ENCODE measurements around the gene CLCF1. TPM values are rescaled to one million over a fixed set of nuclear protein-coding genes. Genes with fewer than 3 reads are reported as not detected.

The CLCF1 gene
- 1.2 and 1.5 TPM in 2 replicates for total RNA-seq

DNA sequence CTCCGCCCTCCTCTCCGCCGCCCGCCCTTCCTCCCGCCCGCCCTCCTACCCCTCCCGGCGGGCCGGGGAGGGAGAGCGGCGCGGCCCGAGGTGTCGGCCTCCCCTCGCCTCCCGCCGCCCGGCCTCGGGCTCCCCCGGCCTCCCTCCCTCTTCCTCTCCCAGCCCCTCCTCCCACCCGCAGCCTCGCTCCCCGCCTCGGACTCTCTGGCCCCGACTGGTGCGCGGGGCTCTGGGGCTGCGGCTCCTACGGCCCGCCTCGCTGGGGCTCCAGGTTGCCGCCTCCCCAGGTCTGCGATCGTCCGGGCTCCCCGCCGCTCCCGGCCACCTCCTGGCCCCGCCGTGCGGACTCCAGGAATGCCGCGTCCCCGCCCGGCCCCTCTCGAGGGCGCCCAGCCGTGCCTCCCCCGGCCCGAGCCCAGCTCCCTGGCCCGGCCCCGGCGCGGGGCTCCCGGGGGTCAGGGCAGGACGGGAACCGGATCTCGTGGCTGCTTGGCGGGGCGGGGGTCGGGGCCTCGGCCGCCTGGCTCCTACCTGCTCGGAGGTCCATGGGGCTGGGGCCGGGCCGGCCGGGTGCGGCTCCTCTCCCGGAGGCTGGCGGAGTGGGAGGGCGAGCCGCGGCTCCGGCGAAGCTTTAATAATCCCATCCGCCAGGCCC, at the start of gene CLCF1:
CLCF1 (minus strand) TSS at position 606 of the 655 bp plus-strand sequence; CDS start at position 547, 59 bp downstream.
- DNase-seq (ENCODE audit: low read depth in 2 of 2): peak; percentile 67 to 77

GRCh38 chr11:67422891-67423290, 49.5 kb upstream of the CLCF1 start:
- DNase-seq (ENCODE audit: low read depth in 2 of 2): no peak

DNA sequence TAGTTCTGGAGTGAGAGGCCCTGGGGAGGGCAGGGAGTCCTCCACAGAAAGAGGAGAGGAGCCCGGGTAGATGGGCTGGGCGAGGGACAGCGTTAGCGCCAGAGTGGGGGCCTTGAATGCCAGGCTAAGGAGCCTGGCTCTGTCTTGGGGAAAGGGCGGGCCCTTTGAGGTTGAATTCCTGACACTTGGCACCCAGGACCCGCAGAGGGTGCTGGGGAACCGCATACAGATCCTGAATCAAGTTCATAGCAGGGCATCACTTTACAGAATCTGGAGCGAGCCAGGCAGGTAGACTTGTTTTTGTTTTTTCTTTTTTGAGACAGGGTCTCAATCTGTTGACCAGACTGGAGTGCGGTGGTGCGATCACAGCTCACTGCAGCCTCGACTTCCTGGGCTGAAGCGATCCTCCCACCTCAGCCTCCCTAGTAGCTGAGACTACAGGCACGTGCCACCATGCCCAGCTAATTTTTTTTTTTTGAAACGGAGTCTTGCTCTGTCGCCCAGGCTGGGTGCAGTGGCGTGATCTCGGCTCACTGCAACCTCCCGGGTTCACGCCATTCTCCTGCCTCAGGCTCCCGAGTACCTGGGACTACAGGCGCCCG, 48.1 kb upstream of the CLCF1 start:
- DNase-seq (ENCODE audit: low read depth in 2 of 2): no peak

DNA sequence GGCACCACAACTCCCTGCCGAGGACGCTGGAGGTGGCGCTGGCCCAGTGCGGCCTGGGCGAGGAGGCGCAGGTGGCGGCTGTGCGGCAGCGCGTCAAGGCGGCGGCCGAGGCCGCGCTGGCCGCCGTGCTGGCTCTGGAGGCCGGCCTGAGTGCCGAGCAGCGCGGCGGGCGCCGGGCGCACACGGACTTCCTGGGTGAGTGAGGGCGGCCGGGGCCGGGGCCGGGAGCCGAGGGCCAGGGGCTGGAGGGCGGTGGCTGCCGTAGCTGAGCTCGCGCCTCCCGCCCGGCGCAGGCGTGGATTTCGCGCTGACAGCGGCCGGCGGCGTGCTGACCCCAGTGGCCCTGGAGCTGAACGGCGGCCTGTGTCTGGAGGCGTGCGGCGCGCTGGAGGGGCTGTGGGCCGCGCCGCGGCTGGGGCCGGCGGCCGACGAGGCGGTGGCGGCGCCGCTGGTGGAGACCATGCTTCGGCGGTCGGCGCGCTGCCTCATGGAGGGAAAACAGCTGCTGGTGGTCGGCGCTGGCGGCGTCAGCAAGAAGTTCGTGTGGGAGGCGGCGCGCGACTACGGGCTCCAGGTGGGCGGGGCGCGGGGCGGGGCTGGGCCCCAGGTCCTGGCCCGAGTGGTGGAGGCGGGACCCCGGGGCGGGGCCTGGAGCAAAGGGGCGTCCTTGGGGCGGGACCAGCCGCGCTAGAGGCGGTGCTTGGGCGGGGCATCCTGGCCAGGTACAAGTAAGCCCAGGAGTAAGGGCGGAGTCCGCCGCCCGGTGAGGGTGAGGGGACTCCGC, 47.4 kb upstream of the CLCF1 start:
- peak; percentile 90 to 94 for DNase-seq (ENCODE audit: low read depth in 2 of 2)

DNA sequence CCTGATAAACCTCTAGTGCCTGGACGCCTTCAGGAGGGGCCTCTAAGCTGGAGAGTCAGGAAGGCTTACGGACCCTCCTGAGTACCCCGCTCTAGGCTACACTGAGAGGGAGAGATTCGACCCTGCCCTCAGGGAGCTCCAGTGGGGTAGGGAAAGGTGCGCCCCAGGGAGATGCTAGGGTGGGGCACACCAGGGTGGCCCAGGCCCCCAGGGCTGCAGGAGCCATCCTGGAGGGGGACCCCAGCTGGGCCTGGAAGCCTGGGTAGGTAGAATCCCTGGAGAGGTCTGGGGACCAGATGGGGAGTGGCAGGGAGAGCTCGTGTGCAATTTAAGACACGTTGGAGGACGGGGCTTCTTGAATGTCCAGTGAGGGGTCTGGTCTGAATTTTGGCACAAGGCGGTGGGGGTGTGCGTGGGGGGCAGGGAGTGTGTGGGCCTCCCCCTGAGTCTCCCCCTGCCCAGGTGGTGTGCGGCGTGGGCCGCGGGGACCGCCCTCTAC, 46.8 kb upstream of the CLCF1 start:
- no peak for DNase-seq (ENCODE audit: low read depth in 2 of 2)

DNA sequence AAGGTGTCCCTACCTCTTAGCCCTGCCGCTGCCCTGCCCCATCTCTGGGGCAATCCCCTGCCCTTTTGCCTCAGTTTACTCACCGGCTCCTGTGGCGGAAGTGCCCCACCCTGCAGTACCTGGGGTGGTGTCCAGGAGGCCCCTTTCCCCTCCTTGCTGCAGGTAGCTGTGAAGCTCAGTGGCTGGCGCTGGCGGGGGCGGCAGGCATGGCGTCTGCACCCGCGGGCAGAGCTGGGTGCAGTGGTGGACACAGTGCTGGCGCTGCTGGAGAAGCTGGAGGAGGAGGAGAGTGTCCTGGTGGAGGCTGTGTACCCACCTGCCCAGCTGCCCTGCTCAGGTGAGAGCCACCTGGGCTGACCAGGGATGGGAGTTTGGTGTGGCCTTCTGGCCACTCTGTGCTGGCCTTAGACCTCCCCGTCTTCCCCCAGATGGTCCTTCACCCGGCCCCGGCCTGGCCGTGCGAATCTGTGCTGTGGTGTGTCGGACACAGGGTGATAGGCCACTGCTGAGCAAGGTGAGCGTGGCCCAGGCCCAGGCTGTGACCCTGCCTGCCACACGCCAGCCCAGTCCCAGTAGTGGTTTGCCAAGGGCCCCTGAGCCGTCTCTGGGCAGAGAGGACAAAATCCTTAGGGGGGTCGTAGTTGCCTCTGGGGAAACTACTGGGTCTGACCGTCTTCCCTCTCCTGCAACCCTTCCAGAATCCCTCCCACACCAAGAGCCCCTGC, 46.1 kb upstream of the CLCF1 start:
- no peak for DNase-seq (ENCODE audit: low read depth in 2 of 2)

DNA sequence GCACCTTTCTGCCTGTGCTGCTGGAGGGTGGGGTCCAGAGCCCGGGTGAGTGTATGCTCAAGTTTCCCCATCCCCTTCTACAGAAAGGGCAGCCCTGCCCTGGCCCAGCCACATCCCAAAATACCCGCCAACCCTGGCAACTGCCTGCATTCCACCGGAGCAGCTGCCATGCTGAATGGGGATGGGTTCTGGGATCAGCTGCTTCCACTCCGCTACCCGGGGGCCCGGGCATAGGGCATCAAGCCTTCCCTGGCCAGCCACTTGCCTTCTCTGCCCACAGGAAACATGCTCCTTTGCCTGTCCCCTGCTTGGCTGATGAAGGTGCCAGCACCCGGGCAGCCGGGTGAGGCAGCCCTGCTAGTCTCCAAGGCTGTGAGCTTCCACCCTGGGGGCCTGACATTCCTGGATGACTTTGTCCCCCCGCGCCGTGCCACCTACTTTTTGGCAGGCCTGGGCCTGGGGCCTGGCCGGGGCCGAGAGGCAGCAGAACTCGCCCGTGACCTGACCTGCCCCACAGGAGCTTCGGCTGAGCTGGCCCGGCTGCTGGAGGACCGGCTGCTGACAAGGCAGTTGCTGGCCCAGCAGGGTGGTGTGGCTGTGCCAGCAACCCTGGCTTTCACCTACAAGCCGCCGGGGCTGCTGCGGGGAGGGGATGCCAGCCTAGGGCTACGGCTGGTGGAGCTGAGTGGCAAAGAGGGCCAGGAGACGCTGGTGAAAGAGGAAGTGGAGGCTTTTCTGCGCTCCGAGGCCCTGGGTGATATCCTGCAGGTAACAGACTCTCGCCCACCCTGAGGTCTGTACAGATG, 45.3 kb upstream of the CLCF1 start:
- DNase-seq (ENCODE audit: low read depth in 2 of 2): no peak

GRCh38 chr11:67417425-67417824, 44.0 kb upstream of the CLCF1 start:
- no peak for DNase-seq (ENCODE audit: low read depth in 2 of 2)

DNA sequence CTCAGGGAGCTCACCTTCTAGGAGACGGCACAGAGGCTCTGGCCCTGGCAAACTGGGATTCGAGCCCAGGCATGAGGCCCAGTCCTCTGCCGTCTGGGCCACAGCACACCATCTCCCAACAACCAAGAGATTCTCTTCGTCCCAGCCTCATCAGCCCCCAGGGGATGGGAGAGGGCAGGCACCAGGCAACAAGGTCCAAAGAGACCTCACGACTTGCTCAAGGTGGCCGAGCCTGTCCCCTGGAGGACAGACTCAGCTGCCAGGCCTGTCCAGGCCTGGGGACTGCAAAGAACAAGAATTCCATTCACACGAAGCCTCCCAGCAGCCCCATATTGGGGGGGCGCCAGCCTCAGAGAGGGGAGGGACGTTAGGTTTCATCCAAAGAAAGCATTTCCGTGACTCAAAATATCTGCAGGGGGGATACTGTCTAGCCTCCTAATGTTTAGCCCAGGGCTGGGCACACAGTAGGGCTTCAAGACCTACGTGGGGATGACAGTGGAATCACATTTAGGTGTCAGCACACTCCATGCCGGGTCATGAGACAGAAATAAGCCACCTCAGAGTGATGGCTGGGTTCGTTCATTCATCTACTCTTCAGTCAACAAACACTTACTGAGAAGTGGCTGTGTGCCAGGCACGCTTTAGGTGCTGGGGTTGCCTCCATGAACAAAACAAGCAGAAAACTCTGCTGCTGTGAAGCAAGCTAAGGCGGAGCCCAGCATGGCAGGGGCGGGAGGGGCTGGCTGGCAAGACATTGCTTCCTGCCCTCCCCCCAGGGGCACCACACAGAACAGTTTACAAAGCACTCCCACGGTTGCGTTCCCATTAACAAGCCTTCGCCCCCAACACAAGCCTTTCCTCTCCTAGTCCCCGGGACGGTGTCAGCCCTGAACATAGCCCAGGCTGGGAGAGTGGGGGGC, 43.3 kb upstream of the CLCF1 start:
- DNase-seq (ENCODE audit: low read depth in 2 of 2): peak; percentile 18 to 55

- DNase-seq (ENCODE audit: low read depth in 2 of 2): no peak
Measured at GRCh38 chr11:67415501-67416304, 42.3 kb upstream of the CLCF1 start, which contains the start of gene CARNS1. Gene CARNS1 (plus strand): TSS chr11:67415678. CDS start chr11:67416200, 522 bp downstream.

- no peak for DNase-seq (ENCODE audit: low read depth in 2 of 2)
Measured at GRCh38 chr11:67413266-67413849, 40.0 kb upstream of the CLCF1 start.

- no peak for DNase-seq (ENCODE audit: low read depth in 2 of 2)
Measured at GRCh38 chr11:67412495-67413179, 39.2 kb upstream of the CLCF1 start.

- DNase-seq (ENCODE audit: low read depth in 2 of 2): no peak
Measured at GRCh38 chr11:67411785-67412152, 38.4 kb upstream of the CLCF1 start.

- DNase-seq (ENCODE audit: low read depth in 2 of 2): no peak
Measured at GRCh38 chr11:67410984-67411784, 37.8 kb upstream of the CLCF1 start.

- DNase-seq (ENCODE audit: low read depth in 2 of 2): no peak
Measured at GRCh38 chr11:67410369-67410831, 37.0 kb upstream of the CLCF1 start.

- DNase-seq (ENCODE audit: low read depth in 2 of 2): no peak
Measured at GRCh38 chr11:67409781-67410368, 36.5 kb upstream of the CLCF1 start.

DNA sequence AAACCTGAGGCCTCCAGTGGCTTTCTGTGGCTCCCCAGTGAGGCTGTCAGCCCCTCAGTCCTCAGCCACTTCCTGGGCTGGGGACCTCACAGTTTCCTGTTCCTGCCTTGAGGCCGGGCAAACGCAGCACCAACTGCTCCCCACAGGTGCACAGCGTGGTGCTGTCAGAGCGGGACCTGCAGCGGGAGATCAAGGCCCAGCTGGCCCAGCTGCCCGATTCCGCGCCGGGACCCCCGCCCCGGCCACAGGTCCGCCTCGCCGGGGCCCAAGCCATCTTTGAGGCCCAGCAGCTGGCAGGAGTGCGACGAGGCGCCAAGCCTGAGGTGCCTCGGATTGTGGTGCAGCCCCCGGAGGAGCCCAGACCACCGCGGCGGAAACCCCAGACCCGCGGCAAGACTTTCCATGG, 35.9 kb upstream of the CLCF1 start:
- no peak for DNase-seq (ENCODE audit: low read depth in 2 of 2)
